HL-60 (cell line): ENCODE data around the gene ANO6.

Source experiments
- GABPA ChIP-seq: IDR thresholded peaks from 2 replicates; pipeline ENCODE4 v1.6.1; 2012; ENCODE audit warnings: low read depth
- POLR2AphosphoS5 ChIP-seq: IDR thresholded peaks from 2 replicates; pipeline ENCODE4 v1.6.1; 2012; ENCODE audit warnings: low read depth
- REST ChIP-seq: IDR thresholded peaks from 2 replicates; pipeline ENCODE4 v1.6.1; 2012; ENCODE audit warnings: low read depth; ENCODE audit not compliant: insufficient replicate concordance
- TF ChIP-seq, protein P1 (sequence below): IDR thresholded peaks from one replicate; pipeline ENCODE4 v1.5.1; 2011; ENCODE audit warnings: low read length, control low read depth, inconsistent platforms; ENCODE audit not compliant: insufficient read depth

- TF ChIP-seq, protein P1, sequence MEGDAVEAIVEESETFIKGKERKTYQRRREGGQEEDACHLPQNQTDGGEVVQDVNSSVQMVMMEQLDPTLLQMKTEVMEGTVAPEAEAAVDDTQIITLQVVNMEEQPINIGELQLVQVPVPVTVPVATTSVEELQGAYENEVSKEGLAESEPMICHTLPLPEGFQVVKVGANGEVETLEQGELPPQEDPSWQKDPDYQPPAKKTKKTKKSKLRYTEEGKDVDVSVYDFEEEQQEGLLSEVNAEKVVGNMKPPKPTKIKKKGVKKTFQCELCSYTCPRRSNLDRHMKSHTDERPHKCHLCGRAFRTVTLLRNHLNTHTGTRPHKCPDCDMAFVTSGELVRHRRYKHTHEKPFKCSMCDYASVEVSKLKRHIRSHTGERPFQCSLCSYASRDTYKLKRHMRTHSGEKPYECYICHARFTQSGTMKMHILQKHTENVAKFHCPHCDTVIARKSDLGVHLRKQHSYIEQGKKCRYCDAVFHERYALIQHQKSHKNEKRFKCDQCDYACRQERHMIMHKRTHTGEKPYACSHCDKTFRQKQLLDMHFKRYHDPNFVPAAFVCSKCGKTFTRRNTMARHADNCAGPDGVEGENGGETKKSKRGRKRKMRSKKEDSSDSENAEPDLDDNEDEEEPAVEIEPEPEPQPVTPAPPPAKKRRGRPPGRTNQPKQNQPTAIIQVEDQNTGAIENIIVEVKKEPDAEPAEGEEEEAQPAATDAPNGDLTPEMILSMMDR = no peak
- no peak for TF ChIP-seq GABPA
- no peak for TF ChIP-seq POLR2AphosphoS5
- no peak for TF ChIP-seq REST
These were observed 80.2 kb downstream of the ANO6 start for GRCh38 chr12:45296046-45296586.
